ELR (cell line): ENCODE data around the gene ZSWIM5.
"Not testable (repeated sequence)": the region's sequence is repeated elsewhere in the genome, so short reads cannot be mapped to it uniquely, and the experiment has no call there.

Experiments
- DNase-seq: peaks from one replicate; pipeline ENCODE4 v3.0.0-alpha.2; 2015; ENCODE audit warnings: low read depth

The ZSWIM5 gene

GRCh38 chr1:45146833-45147232 is 59.6 kb downstream of the ZSWIM5 start:
- peak; percentile 18 for DNase-seq

- no peak for DNase-seq
Observed at GRCh38 chr1:45141247-45142003, 65.0 kb downstream of the ZSWIM5 start.

DNA sequence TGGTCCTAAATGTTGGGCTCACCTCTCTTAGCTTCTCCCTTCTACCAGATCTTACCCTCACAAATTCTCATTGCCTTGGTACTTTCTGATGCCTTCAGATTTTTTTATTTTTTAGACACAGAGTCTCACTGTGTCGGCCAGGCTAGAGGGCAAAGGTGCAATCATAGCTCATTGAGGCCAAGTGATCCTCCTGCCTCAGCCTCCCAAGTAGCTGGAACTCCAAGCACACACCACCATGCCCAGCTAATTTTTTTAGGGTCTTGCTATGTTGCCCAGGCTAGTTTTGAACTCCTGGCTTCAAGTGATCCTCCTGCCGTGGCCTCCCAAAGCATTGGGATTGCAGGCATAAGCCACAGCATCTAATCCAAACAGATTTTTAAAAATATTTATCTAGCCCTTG is 69.4 kb downstream of the ZSWIM5 start:
- no peak for DNase-seq

DNA sequence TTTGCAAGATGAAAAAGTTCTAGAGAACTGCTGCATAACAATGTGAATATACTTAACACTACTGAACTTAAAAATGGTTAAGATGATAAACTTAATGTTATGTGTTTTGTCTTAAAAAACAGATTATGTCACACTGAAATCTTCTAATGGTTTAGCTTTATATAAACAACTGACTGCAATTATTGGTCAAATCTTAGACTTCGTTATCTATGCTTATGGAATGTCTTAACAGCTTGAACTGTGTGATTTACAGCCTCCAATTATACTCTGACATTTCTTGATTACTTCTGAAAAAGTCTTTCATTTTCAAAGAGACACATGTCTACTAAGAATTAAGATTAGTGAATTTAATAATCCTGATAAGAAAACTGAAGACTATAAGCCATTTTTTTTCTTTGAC is 71.1 kb downstream of the ZSWIM5 start:
- DNase-seq, result no peak

- DNase-seq, result no peak
Observed at GRCh38 chr1:45134461-45134873, 71.9 kb downstream of the ZSWIM5 start.

DNA sequence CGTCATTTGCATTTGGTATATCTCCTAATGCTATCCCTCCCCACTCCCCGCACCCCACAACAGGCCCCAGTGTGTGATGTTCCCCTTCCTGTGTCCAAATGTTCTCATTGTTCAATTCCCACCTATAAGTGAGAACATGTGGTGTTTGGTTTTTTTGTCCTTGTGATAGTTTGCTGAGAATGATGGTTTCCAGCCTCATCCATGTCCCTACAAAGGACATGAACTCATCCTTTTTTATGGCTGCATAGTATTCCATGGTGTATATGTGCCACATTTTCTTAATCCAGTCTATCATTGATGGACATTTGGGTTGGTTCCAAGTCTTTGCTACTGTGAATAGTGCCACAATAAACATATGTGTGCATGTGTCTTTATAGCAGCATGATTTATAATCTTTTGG is 73.7 kb downstream of the ZSWIM5 start:
- not testable (repeated sequence) for DNase-seq

DNA sequence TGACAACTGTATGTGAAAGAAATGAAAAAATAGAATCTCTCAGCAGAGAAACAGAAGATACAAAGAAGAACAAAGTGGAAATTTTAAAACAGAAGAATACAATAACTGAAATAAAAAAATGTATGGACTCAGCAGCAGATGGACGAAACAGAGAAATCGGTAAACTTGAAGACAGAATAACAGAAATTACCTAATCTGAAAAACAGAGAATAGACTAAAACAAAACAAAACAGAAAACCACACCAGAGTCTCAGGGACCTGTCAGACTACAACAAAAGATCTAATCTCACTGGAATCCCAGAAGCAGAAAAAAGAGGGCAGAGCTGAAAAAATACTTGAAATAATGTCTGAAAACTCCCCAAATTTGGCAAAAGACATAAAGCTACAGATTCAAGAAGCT is 83.0 kb downstream of the ZSWIM5 start:
- no peak for DNase-seq

DNA sequence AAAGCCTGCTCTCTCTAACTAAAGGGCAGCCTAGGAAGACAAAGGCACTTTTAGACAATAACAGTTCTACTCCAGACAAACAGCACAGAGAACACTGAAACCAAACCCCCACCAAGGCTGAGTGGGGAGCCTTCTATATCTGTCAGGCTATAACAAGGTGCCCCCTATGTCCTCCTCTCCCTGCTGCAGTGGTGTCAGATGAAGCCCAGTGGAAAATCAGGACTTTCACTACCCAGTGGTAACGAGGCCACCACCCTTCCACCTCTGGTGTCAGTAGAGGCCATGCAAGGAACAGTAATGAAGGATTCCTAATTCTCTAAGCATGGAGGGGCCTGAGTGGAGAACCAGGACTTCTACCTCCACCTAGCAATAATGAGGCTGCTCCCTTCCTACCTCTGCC is 83.7 kb downstream of the ZSWIM5 start:
- no peak for DNase-seq

DNA sequence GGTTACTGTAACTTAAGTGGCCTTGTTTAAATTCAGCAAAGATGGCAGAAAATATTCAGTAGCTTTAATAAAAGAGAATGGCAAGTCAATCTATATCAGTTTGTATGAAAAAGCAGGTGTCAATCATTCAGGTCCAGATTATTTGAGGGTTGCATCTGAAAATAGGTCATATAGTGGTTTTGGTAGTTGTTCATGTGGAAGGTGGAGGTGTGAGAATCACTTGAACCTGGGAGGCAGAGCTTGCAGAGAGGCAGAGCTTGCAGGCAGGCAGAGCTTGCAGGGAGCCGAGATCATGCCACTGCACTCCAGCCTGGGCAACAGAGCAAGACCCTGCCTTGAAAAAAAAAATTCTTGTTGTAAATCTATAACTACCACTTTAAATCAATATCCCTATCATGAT is 88.6 kb downstream of the ZSWIM5 start:
- DNase-seq, result no peak

GRCh38 chr1:45116820-45117219 is 89.6 kb downstream of the ZSWIM5 start:
- DNase-seq, result no peak

DNA sequence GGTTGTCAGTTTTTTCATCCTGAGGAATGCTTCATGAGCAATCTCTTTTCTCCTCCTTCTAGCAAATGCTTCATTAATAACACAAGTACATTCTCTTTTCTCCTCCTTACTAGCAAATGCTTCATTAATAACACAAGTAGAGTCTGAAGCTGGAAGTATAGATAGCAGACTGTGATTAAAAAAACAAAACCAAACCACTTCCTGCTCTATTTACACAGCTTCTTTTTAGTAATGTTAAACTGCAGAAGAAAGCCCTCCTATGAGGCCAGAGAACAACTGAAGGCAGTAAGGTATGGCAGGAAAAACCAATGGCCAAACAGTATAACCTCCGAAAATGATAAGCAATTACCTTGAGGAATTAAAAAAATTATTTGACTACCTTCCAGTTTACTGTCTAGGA is 90.1 kb downstream of the ZSWIM5 start:
- DNase-seq, result no peak

DNA sequence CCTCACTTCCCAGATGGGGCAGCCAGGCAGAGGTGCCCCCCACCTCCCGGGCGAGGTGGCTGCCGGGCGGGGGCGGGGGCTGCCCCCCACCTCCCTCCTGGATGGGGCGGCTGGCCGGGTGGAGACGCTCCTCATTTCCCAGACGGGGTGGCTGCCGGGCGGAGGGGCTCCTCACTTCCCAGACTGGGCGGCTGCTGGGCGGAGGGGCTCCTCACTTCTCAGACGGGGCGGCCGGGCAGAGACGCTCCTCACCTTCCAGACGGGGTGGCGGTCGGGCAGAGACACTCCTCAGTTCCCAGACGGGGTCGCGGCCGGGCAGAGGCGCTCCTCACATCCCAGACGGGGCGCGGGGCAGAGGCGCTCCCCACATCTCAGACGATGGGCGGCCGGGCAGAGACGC is 91.2 kb downstream of the ZSWIM5 start:
- DNase-seq, result not testable (repeated sequence)

DNA sequence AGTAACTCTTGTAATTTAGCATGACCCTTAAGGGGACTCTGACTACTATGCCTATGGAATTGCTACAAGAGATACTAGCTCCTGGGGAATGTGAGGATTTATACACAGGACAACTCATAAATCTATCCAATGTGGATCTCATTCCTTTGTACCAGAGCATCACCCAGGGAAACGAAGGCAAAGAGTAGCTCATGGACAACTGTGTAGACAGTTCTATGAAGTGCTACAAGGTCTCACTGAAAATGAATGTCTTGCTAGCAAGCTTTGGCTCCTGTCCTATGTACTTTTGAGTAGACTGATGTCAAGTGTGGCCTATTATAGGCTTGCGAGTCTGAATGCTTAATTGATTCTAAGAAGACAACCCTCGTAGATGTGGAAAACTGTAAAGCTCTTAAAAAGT is 93.7 kb downstream of the ZSWIM5 start:
- no peak for DNase-seq

GRCh38 chr1:45111239-45111638 is 95.2 kb downstream of the ZSWIM5 start:
- DNase-seq, result no peak

GRCh38 chr1:45107782-45108181 is 98.6 kb downstream of the ZSWIM5 start:
- DNase-seq, result no peak

- DNase-seq, result not testable (repeated sequence)
Observed at GRCh38 chr1:45106864-45107263, 99.5 kb downstream of the ZSWIM5 start.

DNA sequence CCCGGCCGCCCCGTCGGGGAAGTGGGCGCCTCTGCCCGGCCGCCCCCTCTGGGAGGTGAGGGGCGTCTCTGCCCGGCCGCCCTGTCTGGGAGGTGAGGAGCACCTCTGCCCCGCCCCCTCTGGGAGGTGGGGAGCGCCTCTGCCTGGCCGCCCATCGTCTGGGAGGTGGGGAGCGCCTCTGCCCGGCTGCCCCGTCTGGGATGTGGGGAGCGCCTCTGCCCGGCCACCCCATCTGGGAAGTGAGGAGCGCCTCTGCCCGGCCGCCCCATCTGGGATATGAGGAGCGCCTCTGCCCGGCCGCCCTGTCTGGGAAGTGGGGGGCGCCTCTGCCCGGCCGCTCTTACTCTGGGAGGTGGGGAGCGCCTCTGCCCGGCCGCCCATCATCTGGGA is 100.3 kb downstream of the ZSWIM5 start:
- not testable (repeated sequence) for DNase-seq

DNA sequence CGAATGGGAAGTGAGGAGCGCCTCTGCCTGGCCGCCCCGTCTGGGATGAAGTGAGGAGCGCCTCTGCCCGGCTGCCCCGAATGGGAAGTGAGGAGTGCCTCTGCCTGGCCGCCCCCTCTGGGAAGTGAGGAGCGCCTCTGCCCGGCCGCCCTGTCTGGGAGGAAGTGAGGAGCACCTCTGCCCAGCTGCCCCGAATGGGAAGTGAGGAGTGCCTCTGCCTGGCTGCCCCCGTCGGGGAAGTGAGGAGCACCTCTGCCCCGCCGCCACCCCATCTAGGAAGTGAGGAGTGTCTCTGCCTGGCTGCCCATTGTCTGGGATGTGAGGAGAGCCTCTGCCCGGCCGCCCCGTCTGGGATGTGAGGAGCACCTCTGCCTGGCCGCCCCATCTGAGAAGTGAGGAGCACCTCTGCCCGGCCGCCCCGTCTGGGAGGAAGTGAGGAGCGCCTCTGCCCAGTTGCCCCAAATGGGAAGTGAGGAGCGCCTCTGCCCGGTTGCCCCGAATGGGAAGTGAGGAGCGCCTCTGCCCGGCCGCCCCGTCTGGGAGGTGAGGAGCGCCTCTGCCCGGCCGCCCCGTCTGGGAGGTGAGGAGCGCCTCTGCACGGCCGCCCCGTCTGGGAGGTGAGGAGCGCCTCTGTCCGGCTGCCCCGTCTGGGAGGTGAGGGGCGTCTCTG is 100.8 kb downstream of the ZSWIM5 start:
- DNase-seq, result not testable (repeated sequence)

GRCh38 chr1:45103534-45103933 is 102.9 kb downstream of the ZSWIM5 start:
- no peak for DNase-seq

- no peak for DNase-seq
Observed at GRCh38 chr1:45101947-45102346, 104.5 kb downstream of the ZSWIM5 start.

DNA sequence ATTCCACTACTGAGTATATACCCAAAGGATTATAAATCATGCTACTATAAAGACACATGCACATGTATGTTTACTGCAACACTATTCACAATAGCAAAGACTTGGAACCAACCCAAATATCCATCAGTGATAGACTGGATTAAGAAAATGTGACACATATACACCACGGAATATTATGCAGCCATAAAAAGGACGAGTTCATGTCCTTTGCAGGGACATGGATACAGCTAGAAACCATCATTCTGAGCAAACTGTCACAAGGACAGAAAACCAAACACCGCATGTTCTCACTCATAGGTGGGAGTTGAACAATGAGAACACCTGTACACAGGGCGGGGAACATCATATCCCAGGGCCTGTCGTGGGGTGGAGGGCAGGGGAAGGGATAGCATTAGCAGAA is 104.9 kb downstream of the ZSWIM5 start:
- DNase-seq, result not testable (repeated sequence)

GRCh38 chr1:45097944-45098343 is 108.5 kb downstream of the ZSWIM5 start:
- DNase-seq, result peak; percentile 51

DNA sequence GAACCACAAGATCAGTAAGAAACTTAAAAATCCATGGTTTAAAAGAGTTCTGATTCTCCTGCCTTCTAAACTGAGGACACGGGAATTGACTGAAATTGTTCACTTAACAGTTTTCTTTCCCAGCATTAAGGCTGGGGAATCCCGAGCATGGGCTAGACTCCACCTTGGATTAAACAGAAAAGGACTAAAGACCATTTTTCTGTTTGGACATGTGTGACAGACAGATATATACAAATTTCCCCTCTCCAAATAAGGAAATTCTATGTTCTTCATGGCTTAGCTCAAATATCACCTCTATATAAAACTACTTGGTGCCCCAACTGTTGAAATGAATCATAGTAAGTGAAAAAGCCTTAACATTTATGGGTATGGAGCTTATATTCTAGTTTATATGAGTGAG is 109.3 kb downstream of the ZSWIM5 start:
- no peak for DNase-seq

GRCh38 chr1:45095450-45095849 is 111.0 kb downstream of the ZSWIM5 start:
- no peak for DNase-seq
